T-helper 22 cell (primary cell): ENCODE results near the gene FAM89B.

Experiments used
- DNase-seq: peaks from one replicate; pipeline ENCODE4 v3.0.0-alpha.2; 2020; ENCODE audit warnings: low read depth

Gene FAM89B

DNA sequence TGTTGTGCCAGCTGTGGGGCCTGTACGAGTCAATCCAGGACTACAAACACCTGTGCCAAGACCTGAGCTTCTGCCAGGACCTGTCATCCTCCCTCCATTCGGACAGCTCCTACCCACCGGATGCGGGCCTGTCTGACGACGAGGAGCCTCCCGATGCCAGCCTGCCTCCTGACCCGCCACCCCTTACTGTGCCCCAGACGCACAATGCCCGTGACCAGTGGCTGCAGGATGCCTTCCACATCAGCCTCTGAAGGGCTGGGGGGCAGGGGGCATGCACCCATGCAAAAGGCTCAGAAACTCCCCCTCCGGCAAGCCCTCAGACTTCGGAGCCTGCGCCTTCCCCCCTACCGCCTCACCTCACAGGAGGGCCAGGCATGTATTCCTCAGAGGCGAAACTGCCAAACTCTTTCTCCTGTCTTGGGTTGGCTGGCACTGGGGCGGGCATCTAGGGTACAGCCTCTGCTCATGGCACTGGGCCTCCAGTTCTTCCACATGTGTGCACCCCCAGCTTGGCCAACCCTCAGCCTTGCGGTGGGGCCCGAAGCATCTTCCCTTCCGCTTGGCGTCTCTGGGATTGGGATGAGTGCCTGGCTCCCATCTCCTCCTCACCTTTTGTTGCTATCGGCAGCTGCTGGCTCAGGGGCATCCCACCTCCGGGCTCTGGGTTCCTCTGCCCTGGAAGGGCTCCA lies 1.2 kb downstream of the FAM89B start:
- DNase-seq, result no peak

DNA sequence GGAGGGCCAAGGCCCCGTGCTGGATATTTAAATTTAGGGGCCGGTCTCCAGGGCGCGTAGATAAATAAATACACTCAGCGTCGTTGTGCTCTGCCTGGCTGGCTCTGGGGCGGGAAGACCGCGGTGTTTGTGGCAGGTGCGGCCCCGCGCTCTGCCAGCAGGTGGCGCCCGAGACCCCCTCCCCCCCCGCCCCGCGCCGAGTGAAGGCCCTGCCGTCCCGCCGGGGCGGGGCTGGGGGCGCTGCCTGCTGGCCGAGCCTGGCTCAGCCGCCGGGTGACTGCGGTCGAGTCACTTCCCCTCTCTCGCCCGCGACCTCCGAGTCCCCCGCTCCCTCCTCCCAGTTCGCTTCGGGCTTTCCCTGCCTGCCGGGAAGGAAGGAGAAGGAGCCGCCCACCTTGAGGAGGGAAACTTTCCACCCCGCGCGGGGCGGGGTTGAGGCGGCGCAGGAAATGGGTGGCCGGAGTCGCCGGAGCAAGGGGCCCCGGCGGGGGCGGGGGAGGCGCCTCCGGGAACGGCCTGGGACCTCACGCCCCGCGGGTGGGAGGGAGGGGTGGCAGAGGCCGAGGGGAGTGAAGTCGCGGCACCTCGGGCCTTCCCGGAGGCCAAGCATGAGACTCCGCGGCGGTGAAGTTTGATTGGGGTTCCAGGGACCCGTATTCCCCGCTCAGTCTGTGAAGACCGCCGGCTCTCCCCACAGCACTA lies 1.9 kb downstream of the FAM89B start:
- DNase-seq, result peak; percentile 91

DNA sequence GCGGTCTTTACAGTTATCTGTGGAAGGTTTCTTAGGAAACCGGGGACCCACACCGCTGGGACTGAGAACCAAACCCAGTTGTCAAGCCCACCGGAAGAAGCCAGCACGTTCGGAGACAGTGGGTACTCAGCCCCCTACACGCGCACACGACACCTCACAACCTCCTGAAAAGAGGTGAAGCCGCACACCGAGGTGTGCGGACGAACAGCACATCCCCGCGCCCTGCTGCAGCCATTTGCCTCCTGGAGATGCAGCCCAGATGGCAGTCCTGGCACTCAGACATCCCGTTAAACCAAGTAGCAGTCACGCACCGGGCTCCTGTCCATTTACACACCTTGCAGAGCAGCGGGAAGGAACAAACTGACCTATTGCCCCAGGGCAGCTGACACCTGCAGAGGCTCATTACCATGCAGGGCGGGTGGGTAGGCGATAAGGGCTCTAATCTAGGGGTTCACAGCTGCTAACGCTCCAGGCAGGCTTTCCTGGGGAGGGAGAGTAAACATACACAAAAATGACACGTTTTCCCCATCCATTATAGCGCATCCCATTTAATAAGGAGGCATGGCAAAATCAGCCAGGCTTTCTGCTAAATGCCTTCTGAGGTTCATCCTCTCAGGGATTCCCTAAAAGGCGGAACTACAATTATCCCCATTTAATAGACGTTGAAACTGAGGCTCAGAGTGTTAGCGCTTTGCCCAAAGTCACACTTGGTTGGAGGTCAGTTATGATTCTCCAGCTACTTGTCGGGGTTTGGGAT lies 2.7 kb downstream of the FAM89B start:
- DNase-seq, result no peak

DNA sequence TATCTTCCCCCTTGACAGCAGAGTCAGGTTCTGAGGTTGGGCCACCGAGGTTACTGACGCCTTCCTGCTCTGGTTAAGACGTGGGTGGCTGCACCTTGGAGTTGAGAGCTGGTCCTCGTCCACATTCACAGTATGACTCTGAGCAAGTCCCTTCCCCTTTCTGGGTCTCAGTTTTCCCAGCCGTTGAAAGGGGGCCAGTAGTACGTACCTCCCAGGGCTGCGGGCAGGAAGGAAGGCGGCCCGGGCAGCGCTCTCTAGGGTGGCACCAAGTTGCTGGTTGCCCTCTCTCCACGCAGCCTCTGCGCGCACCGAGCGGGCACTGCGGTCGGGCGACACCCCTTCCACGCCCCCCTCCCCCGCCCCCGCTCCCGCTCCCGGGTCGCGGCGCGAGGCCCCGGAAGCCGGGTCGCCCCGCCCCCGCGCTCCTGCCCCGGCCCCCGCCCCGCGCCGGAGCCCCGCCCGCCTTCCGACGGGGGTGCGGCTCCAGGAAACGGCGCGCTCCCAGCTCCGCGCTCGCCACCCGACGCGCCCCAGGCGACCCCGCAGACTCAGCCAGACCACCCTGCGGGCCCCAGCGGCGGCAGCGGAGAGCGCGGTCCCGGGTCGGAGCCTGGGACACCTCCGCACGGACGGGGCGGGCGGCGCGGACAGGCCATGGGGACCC lies 3.4 kb downstream of the FAM89B start, which contains the start of gene EHBP1L1:
Gene EHBP1L1, plus strand, starts transcription at position 486 of the 664 bp plus-strand sequence. CDS start 250 bp downstream, outside the sequence.
- peak; percentile 77 for DNase-seq

DNA sequence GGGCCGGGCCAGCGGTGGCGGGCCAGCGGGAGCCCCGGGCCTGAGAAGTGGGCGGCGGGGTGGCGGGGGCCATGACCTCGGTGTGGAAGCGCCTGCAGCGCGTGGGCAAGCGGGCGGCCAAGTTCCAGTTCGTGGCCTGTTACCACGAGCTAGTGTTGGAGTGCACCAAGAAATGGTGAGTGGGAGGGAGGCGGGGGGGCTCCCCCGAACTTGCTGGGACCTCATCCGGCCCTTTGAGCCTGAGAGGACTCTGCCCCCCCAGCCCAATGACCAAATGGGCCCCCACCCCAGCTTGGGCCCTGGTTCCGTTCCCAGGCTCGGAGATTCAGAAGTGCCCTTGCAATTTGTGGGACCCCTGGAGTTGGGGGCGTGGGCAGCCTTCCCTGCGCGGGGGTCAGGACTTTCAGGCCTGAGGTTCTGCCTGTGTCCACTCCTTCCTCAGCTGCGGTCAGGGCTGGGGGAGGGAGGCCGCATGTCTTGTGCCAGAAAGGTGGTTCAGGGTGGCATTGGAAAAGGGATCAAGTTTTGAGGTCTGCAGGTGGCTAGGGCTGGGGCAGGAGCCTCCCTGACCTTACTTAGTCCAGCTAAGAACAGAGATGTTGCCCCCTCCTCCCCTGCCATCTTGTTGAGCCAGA lies 4.0 kb downstream of the FAM89B start:
- DNase-seq, result no peak

DNA sequence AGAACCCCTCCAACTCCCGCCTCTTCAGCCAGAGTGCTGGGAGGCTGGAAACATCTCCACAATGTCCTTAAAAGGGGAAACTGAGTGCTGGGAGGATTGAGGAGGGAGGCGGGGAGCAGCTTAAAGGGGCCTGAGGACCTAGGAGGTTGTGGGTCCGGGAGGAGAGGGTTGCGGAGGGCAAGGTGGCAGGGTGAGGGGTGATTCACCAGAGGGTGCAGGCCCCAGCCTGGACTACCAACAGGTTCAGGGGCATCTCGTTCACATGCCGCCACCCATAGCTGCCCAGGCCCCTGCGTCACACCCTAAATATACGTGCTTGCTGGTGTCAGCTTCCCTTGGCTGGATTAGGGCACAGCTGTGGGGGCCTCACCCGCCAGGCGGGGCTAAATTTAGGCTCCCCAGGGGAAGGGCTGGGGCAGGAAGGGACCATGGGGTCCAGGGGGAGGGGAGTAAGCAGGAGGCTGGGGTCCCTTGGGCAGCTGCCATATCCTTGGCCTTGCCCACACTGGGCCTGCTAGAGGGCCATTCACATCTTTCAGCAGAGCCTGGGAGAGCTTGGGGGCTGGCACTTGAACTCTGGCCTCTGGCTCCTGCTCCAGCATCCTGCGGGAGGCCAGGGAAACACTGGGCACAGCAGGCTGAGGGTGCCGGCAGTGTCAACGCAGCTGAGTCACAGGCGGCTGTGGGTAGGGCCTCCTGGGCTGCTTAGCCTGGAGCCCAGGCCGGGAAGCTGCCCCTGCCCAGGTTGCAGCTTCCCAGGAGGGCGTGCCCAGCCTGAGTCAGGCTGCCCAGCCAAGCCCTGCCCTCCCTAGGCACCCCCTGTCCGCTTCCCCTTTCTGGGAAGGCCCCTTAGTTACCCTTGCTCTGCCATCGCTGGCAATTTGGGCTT lies 4.8 kb downstream of the FAM89B start:
- no peak for DNase-seq

DNA sequence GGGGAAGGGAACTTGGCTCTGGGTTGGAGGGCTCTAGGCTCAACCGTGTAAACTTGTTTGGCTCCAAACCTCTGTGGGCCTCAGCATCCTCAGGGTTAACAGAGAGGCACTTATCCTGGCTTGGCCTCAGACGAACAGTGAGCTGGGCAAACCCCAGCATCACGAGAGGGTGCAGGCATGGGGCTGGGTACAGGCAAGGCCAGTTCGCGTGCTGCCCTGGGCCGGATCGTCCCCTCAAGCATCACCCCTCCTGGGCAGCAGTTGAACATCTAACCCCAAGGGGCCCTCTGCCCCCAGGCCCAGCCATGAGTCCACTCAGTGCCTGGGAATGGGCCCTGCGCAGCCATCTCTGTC lies 5.4 kb downstream of the FAM89B start:
- no peak for DNase-seq

DNA sequence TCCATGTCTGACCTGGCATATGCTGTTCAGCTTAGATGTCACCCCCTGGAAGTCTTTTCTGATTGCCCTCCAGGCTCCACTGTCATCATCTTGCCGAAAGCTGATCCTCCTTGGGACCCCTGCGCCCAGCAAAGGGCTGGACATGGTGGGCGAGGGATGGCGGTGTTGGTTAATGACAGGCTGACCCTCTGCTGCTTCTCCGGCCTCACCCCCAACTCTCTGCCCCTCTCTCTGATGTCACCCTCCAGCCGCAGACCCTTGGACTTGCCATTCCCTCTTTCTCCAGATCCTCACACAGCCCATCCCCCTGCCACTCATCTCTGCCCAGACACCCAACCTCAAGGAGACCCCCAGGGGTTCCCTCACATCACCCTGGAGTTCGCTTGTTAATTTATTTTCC lies 5.8 kb downstream of the FAM89B start:
- DNase-seq, result no peak

DNA sequence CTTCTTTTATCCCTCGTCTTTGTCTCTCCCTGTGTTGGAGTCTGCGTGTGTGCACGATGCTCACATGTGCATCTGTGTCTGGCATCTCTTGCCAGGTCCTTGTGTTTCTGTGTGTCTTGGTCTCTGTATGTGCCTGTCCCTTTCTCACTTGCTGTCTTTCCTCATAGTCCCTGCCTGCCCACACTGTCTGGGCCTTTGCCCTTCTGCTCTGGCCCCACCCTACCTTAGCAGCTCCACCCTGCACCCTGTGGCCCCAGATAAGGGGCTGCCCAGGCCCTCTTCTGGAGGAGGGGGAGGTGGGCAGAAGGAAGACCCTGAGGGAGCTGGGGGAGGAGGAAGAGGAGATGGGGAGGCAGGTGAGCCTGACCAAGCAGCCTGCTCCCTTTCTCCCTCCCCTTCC lies 6.3 kb downstream of the FAM89B start:
- no peak for DNase-seq

DNA sequence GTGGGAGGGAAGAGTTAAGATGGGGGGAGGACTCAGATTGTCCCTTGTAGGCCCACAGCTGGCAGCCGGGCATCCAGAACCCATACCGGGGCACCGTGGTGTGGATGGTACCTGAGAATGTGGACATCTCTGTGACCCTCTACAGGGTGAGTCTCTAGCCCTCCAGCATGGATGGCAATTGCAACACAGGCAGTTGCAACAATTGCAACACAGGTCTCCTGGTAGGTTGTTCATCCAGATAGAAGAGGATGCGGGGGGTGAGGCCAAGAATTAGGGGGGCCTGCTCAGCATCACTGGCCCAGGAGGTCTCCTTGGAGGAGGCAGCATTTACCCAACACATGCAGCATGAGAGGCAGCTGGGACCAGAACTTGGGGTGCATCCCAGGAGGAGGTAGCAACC lies 7.0 kb downstream of the FAM89B start:
- no peak for DNase-seq

DNA sequence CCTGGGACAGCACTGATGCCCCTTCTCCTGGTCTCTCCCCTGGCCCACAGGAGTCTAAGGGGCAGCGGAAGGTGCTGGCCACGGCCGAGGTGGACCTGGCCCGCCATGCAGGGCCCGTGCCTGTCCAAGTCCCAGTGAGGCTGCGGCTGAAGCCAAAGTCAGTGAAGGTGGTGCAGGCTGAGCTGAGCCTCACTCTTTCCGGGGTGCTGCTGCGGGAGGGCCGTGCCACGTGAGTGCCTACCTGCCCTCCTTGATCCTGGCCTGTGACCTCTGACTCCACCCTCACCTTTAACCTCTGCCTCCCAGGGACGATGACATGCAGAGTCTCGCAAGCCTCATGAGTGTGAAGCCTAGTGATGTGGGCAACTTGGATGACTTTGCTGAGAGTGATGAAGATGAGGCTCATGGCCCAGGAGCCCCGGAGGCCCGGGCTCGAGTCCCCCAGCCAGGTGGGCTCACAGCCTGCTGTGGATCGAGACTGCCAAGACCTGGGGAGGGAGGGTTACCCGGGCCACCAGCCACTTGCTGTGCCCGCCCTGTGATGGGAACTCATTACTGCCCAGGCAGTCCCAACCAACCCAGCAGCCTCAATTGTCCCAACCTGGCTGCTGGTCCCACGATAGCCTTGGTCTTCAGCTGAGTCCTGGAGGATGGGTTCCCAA lies 7.8 kb downstream of the FAM89B start:
- no peak for DNase-seq

DNA sequence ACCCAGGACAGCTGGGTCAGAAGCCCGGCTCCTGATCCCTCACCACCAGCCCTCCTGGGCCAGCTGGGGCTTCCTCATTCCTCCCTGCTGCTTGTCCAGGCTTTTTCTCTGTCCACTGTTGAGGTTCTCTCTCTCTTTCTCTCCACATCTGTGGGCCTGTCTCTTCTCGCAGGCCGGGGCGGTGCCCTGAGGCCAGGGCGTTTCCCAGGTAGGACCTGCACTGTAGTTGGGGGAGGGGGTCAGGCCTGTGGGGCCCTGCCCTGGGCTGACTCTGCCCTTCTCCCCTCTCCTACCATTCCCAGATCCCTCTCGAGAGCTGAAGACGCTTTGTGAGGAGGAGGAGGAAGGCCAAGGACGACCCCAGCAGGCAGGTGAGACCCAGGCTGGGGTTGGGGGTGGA lies 8.4 kb downstream of the FAM89B start:
- DNase-seq, result no peak

DNA sequence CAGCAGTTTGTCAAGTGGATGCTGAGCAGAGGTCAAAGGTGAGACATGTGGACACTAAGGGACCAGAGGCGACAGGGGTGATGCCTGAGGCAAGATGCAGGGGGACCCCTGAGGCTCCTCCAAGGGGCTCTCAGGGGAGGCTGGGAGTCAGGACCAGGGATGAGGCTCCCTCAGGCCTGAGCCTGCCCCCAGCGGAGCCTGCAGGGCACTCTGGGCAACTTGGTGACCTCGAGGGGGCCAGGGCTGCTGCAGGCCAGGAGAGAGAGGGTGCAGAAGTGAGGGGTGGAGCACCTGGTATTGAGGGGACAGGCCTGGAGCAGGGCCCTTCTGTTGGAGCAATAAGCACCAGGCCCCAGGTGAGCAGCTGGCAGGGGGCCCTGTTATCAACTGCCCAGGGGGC lies 9.6 kb downstream of the FAM89B start:
- DNase-seq, result no peak

DNA sequence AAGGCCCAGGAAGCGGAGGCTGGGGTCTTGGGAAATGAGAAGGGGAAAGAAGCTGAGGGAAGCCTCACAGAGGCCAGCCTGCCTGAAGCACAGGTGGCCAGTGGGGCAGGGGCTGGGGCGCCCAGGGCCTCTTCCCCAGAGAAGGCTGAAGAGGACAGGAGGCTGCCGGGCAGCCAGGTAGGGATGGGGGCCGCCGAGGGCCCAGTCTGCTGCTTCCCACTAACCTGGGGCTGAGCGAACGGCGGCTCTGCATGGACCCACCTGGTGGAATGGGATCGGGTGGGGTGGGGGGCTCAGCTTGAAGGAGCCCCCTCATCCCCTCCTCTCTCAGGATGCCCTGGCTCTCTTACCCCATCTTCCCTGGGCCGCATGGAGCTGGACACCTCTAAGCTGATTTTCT lies 11.3 kb downstream of the FAM89B start:
- DNase-seq, result no peak

DNA sequence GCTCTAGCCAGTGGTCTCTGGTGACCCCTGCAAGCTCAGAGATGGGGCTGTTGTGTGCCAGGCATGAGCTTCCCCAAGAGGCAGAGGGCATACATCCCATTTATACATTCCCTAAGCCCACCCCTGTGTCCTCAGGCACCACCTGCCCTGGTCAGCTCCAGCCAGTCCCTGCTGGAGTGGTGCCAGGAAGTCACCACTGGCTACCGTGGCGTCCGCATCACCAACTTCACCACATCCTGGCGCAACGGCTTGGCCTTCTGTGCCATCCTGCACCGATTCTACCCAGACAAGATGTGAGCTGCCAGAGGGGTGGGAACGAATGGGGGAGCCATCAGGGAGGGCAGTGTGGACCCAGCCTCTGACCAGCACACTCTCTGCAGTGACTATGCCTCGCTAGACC lies 11.8 kb downstream of the FAM89B start:
- DNase-seq, result no peak

DNA sequence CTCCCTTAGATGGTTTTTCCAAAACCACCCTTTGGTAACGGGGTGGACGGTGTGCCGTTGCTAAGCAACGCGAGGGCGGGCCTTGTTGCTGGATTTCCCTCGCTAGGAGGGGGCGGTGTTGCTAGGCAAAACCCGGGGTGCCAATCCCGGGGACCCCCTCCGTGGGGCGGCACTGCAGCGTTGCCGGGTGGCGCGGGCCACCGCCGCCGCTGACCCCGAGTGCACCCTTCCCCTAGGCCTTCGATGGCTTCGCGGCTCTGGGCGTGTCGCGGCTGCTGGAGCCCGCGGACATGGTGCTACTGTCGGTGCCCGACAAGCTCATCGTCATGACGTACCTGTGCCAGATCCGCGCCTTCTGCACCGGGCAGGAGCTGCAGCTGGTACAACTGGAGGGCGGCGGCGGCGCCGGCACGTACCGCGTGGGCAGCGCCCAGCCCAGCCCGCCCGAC lies 12.4 kb downstream of the FAM89B start:
- DNase-seq, result no peak

DNA sequence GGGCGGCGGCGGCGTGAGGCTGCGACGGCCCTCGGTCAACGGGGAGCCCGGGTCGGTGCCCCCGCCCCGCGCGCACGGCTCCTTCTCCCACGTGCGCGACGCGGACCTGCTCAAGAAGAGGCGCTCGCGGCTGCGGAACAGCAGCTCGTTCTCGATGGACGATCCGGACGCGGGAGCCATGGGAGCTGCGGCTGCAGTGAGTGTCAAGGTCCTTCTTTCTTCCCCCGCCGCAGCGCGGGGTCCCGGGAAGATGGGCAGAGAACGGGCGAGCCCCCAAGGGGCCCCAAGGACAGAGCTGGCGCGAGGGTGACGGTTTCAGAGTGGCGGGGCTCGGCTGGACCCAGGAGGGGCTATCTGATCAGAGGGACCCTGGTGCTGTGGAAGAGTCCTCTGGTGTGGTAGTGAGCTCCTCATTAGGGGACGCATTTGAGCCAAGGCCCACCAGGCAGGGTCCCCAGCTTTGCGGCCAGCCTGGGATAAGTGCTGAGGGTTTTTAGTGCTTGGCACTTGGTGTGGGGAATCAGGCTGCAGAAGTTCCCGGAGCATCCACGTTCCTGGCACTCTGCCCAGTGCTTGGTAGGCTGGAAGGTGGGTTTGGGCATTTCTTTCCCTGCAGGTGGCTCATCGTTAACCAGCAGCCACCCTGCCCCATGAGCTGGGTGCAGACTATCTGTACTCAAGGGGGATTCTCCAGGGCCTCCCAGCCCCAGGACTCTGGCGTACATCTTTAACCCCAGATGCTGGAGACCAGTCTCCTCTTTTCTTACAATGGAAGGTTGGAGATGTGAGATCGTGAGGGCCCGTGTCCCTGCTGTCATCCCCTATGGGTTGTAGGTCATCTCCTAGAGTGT lies 13.3 kb downstream of the FAM89B start:
- no peak for DNase-seq

DNA sequence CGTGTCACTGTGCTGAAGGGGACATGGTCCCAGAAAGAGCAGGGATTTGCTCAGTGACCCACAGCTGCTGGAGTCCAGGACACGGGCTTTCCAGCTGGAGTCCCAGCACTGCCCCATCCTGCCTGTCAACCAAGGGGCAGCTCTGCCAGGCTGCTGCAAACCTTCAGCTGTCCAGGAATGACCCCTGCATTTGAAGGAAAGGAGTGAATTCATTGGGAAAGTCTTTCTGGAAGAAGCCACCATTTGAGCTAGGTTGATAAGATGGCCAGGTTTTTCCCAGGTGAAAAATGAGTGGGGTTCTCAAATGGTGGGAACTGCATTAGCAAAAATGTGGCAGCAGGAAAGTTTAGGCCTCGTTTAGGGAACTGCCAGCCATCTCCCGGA lies 13.9 kb downstream of the FAM89B start:
- no peak for DNase-seq

DNA sequence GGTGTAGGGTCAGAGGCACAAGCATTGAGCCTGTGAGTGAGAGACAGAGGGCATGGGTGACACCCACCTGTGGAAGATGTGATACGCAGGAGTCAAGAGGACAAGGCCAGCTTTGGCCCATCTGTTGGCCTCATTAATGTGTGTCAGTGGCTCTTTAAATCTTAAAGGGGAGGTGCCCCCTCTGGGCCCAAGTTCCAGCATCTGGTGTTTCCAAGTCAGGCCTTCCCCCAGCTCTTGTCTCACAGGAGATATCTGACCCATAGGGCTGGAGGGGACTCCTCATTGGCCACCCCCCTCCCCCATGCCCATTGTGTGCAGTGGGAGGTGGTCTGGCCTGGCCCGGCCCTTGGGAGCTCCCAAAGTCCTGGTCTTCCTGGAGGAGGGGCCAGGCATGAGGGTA lies 14.3 kb downstream of the FAM89B start:
- DNase-seq, result no peak
